WTC11 (cell line): ENCODE data around the gene CAPRIN2. TPM values are rescaled to one million over a fixed set of nuclear protein-coding genes. Genes with fewer than 3 reads are reported as not detected.

ENCODE experiments used
- ATAC-seq: fragments of 200-7000 bp; cut with Tn5 transposase; 2 replicates; pipeline ENCODE4 v1.10.0; 2021; ENCODE audit warnings: mild to moderate bottlenecking, moderate library complexity
- CTCF ChIA-PET: fragments of 300-600 bp; sonication (Branson Sonifier 250); formaldehyde crosslinking; loops from one replicate; lab custom pipeline; 2021; ENCODE audit warnings: antibody characterized with exemption; lab: Charles Lee
- POLR2A ChIA-PET: fragments of 350-600 bp; sonication (Branson Sonifier 250); formaldehyde crosslinking; loops from one replicate; lab custom pipeline; 2021; ENCODE audit warnings: antibody characterized with exemption; lab: Charles Lee
- DNase-seq: peaks from one replicate; pipeline ENCODE4 v3.0.0; 2021; ENCODE audit warnings: low spot score
- H3K27ac Mint-ChIP-seq: 2 replicates; pipeline ENCODE4 v1.8.0; 2021; ENCODE audit warnings: mixed read lengths
- H3K27me3 Mint-ChIP-seq: 2 replicates; pipeline ENCODE4 v1.8.0; 2021; ENCODE audit warnings: low read depth, mild to moderate bottlenecking, moderate library complexity, mixed read lengths
- H3K36me3 Mint-ChIP-seq: 2 replicates; pipeline ENCODE4 v1.8.0; 2021; ENCODE audit warnings: mixed read lengths
- H3K4me1 Mint-ChIP-seq: 2 replicates; pipeline ENCODE4 v1.8.0; 2022; ENCODE audit warnings: mixed read lengths
- H3K4me3 Mint-ChIP-seq: 2 replicates; pipeline ENCODE4 v1.8.0; 2021; ENCODE audit warnings: mild to moderate bottlenecking, moderate library complexity, mixed read lengths
- H3K9me3 Mint-ChIP-seq: 2 replicates; pipeline ENCODE4 v1.8.0; 2021; ENCODE audit warnings: mixed read lengths
- ARID4B ChIP-seq: sonication (generic); formaldehyde crosslinking; IDR thresholded peaks from 2 replicates; pipeline ENCODE4 v1.8.0; 2023; ENCODE audit warnings: missing genetic modification reagents, mild to moderate bottlenecking, borderline replicate concordance
- ATF1 ChIP-seq: sonication (generic); formaldehyde crosslinking; IDR thresholded peaks from 2 replicates; pipeline ENCODE4 v1.8.1; 2023; ENCODE audit warnings: mild to moderate bottlenecking, moderate library complexity, missing genetic modification reagents
- ATF6 ChIP-seq: sonication (generic); formaldehyde crosslinking; IDR thresholded peaks from 2 replicates; pipeline ENCODE4 v1.8.1; 2023; ENCODE audit warnings: mild to moderate bottlenecking, missing genetic modification reagents
- CREB1 ChIP-seq: sonication (generic); formaldehyde crosslinking; IDR thresholded peaks from 2 replicates; pipeline ENCODE4 v1.8.0; 2023; ENCODE audit warnings: mild to moderate bottlenecking, missing genetic modification reagents
- CREM ChIP-seq: sonication (generic); formaldehyde crosslinking; IDR thresholded peaks from 2 replicates; pipeline ENCODE4 v1.8.1; 2022; ENCODE audit warnings: mild to moderate bottlenecking, missing genetic modification reagents, moderate library complexity
- GTF2I ChIP-seq: fragments of 250-450 bp; sonication (Bioruptor Pico); conservative IDR thresholded peaks from 2 replicates; pipeline ENCODE4 v1.4.0; 2021; ENCODE audit warnings: mild to moderate bottlenecking
- HMGXB4 ChIP-seq: sonication (generic); formaldehyde crosslinking; IDR thresholded peaks from 2 replicates; pipeline ENCODE4 v1.8.1; 2023; ENCODE audit warnings: mild to moderate bottlenecking, moderate library complexity, missing genetic modification reagents
- JUN ChIP-seq: sonication (generic); formaldehyde crosslinking; IDR thresholded peaks from 2 replicates; pipeline ENCODE4 v1.8.0; 2023; ENCODE audit warnings: mild to moderate bottlenecking, missing genetic modification reagents
- NFATC4 ChIP-seq: fragments of 250-450 bp; sonication (Bioruptor Pico); IDR thresholded peaks from 2 replicates; pipeline ENCODE4 v1.9.0; 2021; ENCODE audit warnings: mild to moderate bottlenecking
- NFE2L1 ChIP-seq: sonication (generic); formaldehyde crosslinking; IDR thresholded peaks from 2 replicates; pipeline ENCODE4 v1.8.1; 2023; ENCODE audit warnings: missing genetic modification reagents
- NR3C1 ChIP-seq: sonication (generic); formaldehyde crosslinking; conservative IDR thresholded peaks from 2 replicates; pipeline ENCODE4 v1.8.1; 2023; ENCODE audit warnings: low read depth, mild to moderate bottlenecking, missing genetic modification reagents
- PRDM15 ChIP-seq: sonication (generic); formaldehyde crosslinking; IDR thresholded peaks from 2 replicates; pipeline ENCODE4 v1.8.0; 2022; ENCODE audit warnings: missing genetic modification reagents
- PRRX2 ChIP-seq: fragments of 250-450 bp; sonication (Bioruptor Pico); IDR thresholded peaks from 2 replicates; pipeline ENCODE4 v1.8.0; 2021; ENCODE audit warnings: mild to moderate bottlenecking
- TEAD4 ChIP-seq: sonication (generic); formaldehyde crosslinking; IDR thresholded peaks from 2 replicates; pipeline ENCODE4 v1.8.0; 2022; ENCODE audit warnings: mild to moderate bottlenecking, missing genetic modification reagents
- ZBTB21 ChIP-seq: sonication (generic); formaldehyde crosslinking; IDR thresholded peaks from 2 replicates; pipeline ENCODE4 v1.8.1; 2023; ENCODE audit warnings: mild to moderate bottlenecking, missing genetic modification reagents, borderline replicate concordance
- ZBTB43 ChIP-seq: sonication (generic); formaldehyde crosslinking; IDR thresholded peaks from 2 replicates; pipeline ENCODE4 v1.8.1; 2023; ENCODE audit warnings: mild to moderate bottlenecking, missing genetic modification reagents
- ZNF281 ChIP-seq: sonication (generic); formaldehyde crosslinking; IDR thresholded peaks from 2 replicates; pipeline ENCODE4 v1.8.0; 2023; ENCODE audit warnings: mild to moderate bottlenecking, missing genetic modification reagents
- ZNF425 ChIP-seq: fragments of 250-450 bp; sonication (Bioruptor Pico); conservative IDR thresholded peaks from 2 replicates; pipeline ENCODE4 v1.9.0; 2021; ENCODE audit warnings: mild to moderate bottlenecking
- total RNA-seq: library from RNA; stranded (reverse); gene quantifications from 3 replicates; pipeline ENCODE4 v1.2.3, GENCODE V29; 2021

CAPRIN2 gene
- total RNA-seq, 1 experiment from 2014 or later = 62.7 TPM

GRCh38 chr12:30754750-30755394 lies at the start of gene CAPRIN2 (continued):
- TF ChIP-seq CREB1 (0 out of 2 replicates have a peak, but pooled peaks have one; percentile 27), ZNF281 (CRISPR knock-in tag) (no peak), ARID4B (CRISPR knock-in tag) (0 out of 2 replicates have a peak, but pooled peaks have one; percentile 24), NFATC4 (CRISPR knock-in tag) (no peak), JUN (CRISPR knock-in tag) (no peak), CREM (peak; percentile 84), ATF6 (CRISPR knock-in tag) (no peak), NR3C1 (CRISPR knock-in tag) (peak; percentile 62; the same call in 1 of the 2 replicates), TEAD4 (CRISPR knock-in tag) (no peak), ZBTB21 (peak; percentile 91), ZBTB43 (CRISPR knock-in tag) (peak; percentile 53; the same call in 1 of the 2 replicates)

GRCh38 chr12:30797689-30798088 lies 42.9 kb upstream of the CAPRIN2 start:
- ChIA-PET POLR2A (interaction anchor here (3.1 kb wide), 1 partner anchor 44 kb away, joined by 37 read pairs; the partner anchor contains the start of gene CAPRIN2), CTCF (interaction anchor here (0.7 to 4.5 kb wide), 2 partner anchors 44 to 356 kb away, joined by 3 to 59 read pairs; partner anchors contain the start of gene CAPRIN2)
- peak overlapping the region; percentile 78; the same call in 1 of the 2 replicates for H3K4me3 Mint-ChIP-seq
- H3K9me3 Mint-ChIP-seq = peaks cover 7% of the 10 kb centered on the region
- DNase-seq (no peak), ATAC-seq (no peak)
- H3K36me3 Mint-ChIP-seq = peaks cover 32% of the 10 kb centered on the region
- H3K27me3 Mint-ChIP-seq = peaks cover 17% of the 10 kb centered on the region
- no peak overlapping the region for H3K27ac Mint-ChIP-seq
- peaks cover 40% of the 10 kb centered on the region for H3K4me1 Mint-ChIP-seq
- TF ChIP-seq PRRX2 (CRISPR knock-in tag) (no peak), NFE2L1 (CRISPR knock-in tag) (no peak), HMGXB4 (CRISPR knock-in tag) (no peak), PRDM15 (CRISPR knock-in tag) (no peak), GTF2I (CRISPR knock-in tag) (no peak), ZNF425 (no peak), ATF1 (CRISPR knock-in tag) (no peak)
